AG10803 (cell line): Measurements from ENCODE around the gene IL11.

Source experiments
- DNase-seq: peaks from one replicate; pipeline ENCODE4 v3.0.0; 2010; ENCODE audit warnings: low read depth
- H3K4me3 ChIP-seq: 2 replicates; pipeline ENCODE4 v1.5.1; 2011; ENCODE audit warnings: mild to moderate bottlenecking, low read length, control low read depth
- CTCF ChIP-seq: conservative IDR thresholded peaks from 2 replicates; pipeline ENCODE4 v1.5.1; 2011; ENCODE audit warnings: mild to moderate bottlenecking, low read length, control low read depth, inconsistent platforms

IL11 gene

GRCh38 chr19:55316646-55317045 is 53.6 kb downstream of the IL11 start:
- TF ChIP-seq CTCF, result no peak
- DNase-seq, result no peak
- no peak overlapping the region for H3K4me3 ChIP-seq

DNA sequence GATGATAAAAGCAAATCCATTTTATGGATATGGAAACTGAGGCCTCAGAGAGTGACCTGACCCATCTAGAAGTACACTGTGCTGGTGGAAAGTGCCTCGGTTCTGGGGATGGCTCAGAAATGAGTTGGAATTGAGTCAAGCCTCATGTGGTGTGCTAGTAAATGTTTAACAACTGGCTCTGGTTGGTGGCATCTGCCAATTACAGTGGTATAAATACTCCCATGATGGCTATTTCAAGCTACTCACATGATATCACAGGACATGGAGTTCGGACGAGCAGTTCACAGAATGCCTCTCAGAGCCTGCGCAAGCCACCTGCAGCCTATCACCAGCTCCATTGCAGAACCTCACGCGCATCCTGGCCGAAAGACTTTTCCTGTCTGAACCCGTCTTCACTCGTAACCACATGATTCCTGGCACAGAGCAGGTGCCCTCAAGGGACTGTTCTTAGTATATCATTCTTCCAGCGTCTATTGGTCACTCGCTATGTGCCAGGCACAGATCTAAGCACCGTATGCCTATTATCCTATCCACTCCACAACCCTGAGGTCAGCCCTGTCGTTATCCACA is 54.2 kb downstream of the IL11 start:
- no peak for TF ChIP-seq CTCF
- no peak overlapping the region for H3K4me3 ChIP-seq
- no peak for DNase-seq

- no peak overlapping the region for H3K4me3 ChIP-seq
- no peak for DNase-seq
- no peak for TF ChIP-seq CTCF
These were observed 55.9 kb downstream of the IL11 start for GRCh38 chr19:55314396-55314795.
